Stomach (tissue), 9 donors: ENCODE results near the gene CFLAR. TPM values are rescaled to one million over a fixed set of nuclear protein-coding genes. Genes with fewer than 3 reads are reported as not detected.

ENCODE experiments used
- DNase-seq, 2 donors: peaks; one replicate each; pipeline versions ENCODE4 v3.0.0 to v3.0.0-alpha.2; 2013 to 2019
- H3K27ac ChIP-seq, 5 donors: fragments of 200-600 bp in 4 of 5; sonication (generic) in 4 of 5; one replicate each; pipeline ENCODE4 v1.5.1; 2013 to 2019; ENCODE audit warnings: mild to moderate bottlenecking in 1 of 5, moderate library complexity in 1 of 5
- H3K27me3 ChIP-seq, 3 donors: fragments of 200-600 bp; sonication (generic); one replicate each; pipeline ENCODE4 v1.5.1; 2017 to 2019; ENCODE audit warnings: mixed run types in 1 of 3
- H3K36me3 ChIP-seq, 4 donors: fragments of 200-600 bp; sonication (generic); 1 replicate in 3 of 4; 2 replicates in 1 of 4; pipeline ENCODE4 v1.5.1; 2016 to 2019
- H3K4me1 ChIP-seq, 4 donors: fragments of 200-600 bp; sonication (generic); one replicate each; pipeline ENCODE4 v1.5.1; 2016 to 2019
- H3K4me3 ChIP-seq, 4 donors: fragments of 200-600 bp; sonication (generic) in 3 of 4; one replicate each; pipeline ENCODE4 v1.5.1; 2016 to 2019; ENCODE audit warnings: mild to moderate bottlenecking in 1 of 4
- H3K9me3 ChIP-seq, 4 donors: fragments of 200-600 bp; sonication (generic); one replicate each; pipeline ENCODE4 v1.5.1; 2016 to 2019
- EP300 ChIP-seq: sonication (generic); formaldehyde crosslinking; IDR thresholded peaks from one replicate; pipeline ENCODE4 v1.6.1; 2017; ENCODE audit warnings: antibody characterized with exemption
- POLR2A ChIP-seq, 4 donors: fragments of 450-650 bp; IDR thresholded peaks; one replicate each; pipeline ENCODE4 v1.6.1; 2016; ENCODE audit warnings: antibody characterized with exemption in 4 of 4, control low read depth in 2 of 4, mild to moderate bottlenecking in 1 of 4, moderate library complexity in 1 of 4
- POLR2AphosphoS5 ChIP-seq, 3 donors: sonication (generic); formaldehyde crosslinking; IDR thresholded peaks; one replicate each; pipeline ENCODE4 v1.6.1; 2016; ENCODE audit warnings: antibody characterized with exemption in 3 of 3
- WGBS, 5 donors: extraction: QIAGEN DNeasy Blood & Tissue Kit in 3 of 5; methylation state at CpG; one replicate each; pipeline versions ENCODE4 v1.1.5 to v1.1.7; 2013 to 2018; 5-methylcytosine and 5-hydroxymethylcytosine counted together
- intact Hi-C: fragments of 100-400 bp; cut with DNase I; formaldehyde crosslinking; loops from one replicate; pipeline ENCODE4 v1.15.1; 2023; ENCODE audit warnings: low total_unique reads
- polyA plus RNA-seq, 3 donors: library from polyadenylated mRNA; stranded (reverse); fragments of 200-250 nt; gene quantifications; one replicate each; pipeline ENCODE4 v1.2.3, GENCODE V29; 2013
- small RNA-seq, 4 donors: library from RNA; depleted of rRNA; stranded (forward); fragments of <200 nt; gene quantifications; one replicate each; pipeline ENCODE3, GENCODE V24; 2016
- total RNA-seq, 5 donors: library from RNA; depleted of rRNA; stranded (reverse); fragments of >200 nt; gene quantifications; one replicate each; pipeline versions ENCODE4 v1.1.0 to v1.2.3, GENCODE V29; 2014 to 2016
- TF ChIP-seq, protein P1 (sequence below), 7 experiments: fragments of 450-650 bp in 4 of 7; fragments of 200-600 bp in 3 of 7; sonication (generic) in 3 of 7; IDR thresholded peaks; one replicate each; pipeline ENCODE4 v1.5.1; 2016 to 2019; ENCODE audit warnings: antibody characterized with exemption in 7 of 7, control low read depth in 2 of 7, mild to moderate bottlenecking in 1 of 7
- donor health status: healthy with polysubstance abuse.
- donor health status: Bipolar disorder and iron deficiency.
- donor health status: healthy.

Gene CFLAR
- total and polyA plus RNA-seq, 8 donors = 23.3 to 424 (median 177) TPM

GRCh38 chr2:201220102-201220570 is 104.2 kb downstream of the CFLAR start:
- peak; percentile 45 to 71 for DNase-seq
- TF ChIP-seq EP300 (no peak), POLR2AphosphoS5 (IDR thresholded peaks at IDR 0.05) (no peak), POLR2A (IDR thresholded peaks at IDR 0.05) (no peak)
- TF ChIP-seq, protein P1, sequence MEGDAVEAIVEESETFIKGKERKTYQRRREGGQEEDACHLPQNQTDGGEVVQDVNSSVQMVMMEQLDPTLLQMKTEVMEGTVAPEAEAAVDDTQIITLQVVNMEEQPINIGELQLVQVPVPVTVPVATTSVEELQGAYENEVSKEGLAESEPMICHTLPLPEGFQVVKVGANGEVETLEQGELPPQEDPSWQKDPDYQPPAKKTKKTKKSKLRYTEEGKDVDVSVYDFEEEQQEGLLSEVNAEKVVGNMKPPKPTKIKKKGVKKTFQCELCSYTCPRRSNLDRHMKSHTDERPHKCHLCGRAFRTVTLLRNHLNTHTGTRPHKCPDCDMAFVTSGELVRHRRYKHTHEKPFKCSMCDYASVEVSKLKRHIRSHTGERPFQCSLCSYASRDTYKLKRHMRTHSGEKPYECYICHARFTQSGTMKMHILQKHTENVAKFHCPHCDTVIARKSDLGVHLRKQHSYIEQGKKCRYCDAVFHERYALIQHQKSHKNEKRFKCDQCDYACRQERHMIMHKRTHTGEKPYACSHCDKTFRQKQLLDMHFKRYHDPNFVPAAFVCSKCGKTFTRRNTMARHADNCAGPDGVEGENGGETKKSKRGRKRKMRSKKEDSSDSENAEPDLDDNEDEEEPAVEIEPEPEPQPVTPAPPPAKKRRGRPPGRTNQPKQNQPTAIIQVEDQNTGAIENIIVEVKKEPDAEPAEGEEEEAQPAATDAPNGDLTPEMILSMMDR (IDR thresholded peaks at IDR 0.05) = no peak
- H3K27ac ChIP-seq = peak overlapping the region; percentile 43 to 82 (median 52)
- H3K4me3 ChIP-seq = no peak overlapping the region
- peaks cover 0 to 21% (median 19%) of the 10 kb centered on the region in 4 donors for H3K4me1 ChIP-seq
- intact Hi-C loops = no loop called here
- no peaks in the 10 kb centered on the region for H3K27me3 ChIP-seq
- H3K36me3 ChIP-seq = peaks cover 7 to 39% (median 26%) of the 10 kb centered on the region in 4 donors
- WGBS, 5 donors = 21 to 32% (median 28%) methylated on average over 4 of the region's 4 CpGs
- no peaks in the 10 kb centered on the region for H3K9me3 ChIP-seq

- Histone ChIP-seq H3K27me3 (no peaks in the 10 kb centered on the region), H3K4me1 (peaks cover 0 to 27% (median 20%) of the 10 kb centered on the region in 4 donors), H3K36me3 (peaks cover 5 to 11% (median 8%) of the 10 kb centered on the region in 4 donors), H3K27ac (peak overlapping the region in 1 of 5 donors; percentile 38), H3K4me3 (no peak overlapping the region), H3K9me3 (no peaks in the 10 kb centered on the region)
- no peak for DNase-seq
- 75 to 87% (median 80%) methylated on average over 8 of the region's 8 CpGs for WGBS, 5 donors
- intact Hi-C loops = no loop called here
- no peak for TF ChIP-seq POLR2A (IDR thresholded peaks at IDR 0.05)
- TF ChIP-seq, protein P1 (IDR thresholded peaks at IDR 0.05) = no peak
- no peak for TF ChIP-seq POLR2AphosphoS5 (IDR thresholded peaks at IDR 0.05)
- no peak for TF ChIP-seq EP300
Observed at GRCh38 chr2:201223089-201224073, 107.4 kb downstream of the CFLAR start.

Small RNAs within 50 kb of the gene (small RNA-seq; reads per million reads assigned to genes)
- gene AC007283.2 (0 reads per million in 4 donors), gene MTND4LP13 (0 reads per million in 4 donors), gene RNU6-1206P (0 reads per million in 4 donors), gene RNU7-45P (0 reads per million in 4 donors)

Other genes starting within 250 kb of the CFLAR start
- 10 to 100 TPM in 2 of 5 donors, 1 to 10 TPM in 1, not detected in 2; 5.5 to 51.2 (median 30.3) TPM for gene PPIL3, start 227.1 kb upstream of the CFLAR start, total RNA-seq
- 10 to 100 TPM; 14.9 to 45.4 (median 18.6) TPM for gene PPIL3, start 227.1 kb upstream of the CFLAR start, polyA plus RNA-seq
- 10 to 100 TPM; 14.3 to 39.6 (median 17.4) TPM for gene NIF3L1, start 226.8 kb upstream of the CFLAR start, total RNA-seq
- 10 to 100 TPM; 19.2 to 30.5 (median 21.7) TPM for gene NIF3L1, start 226.8 kb upstream of the CFLAR start, polyA plus RNA-seq
- 10 to 100 TPM; 11.0 to 62.0 (median 22.9) TPM for gene ORC2, start 152.5 kb upstream of the CFLAR start, total RNA-seq
- gene ORC2, start 152.5 kb upstream of the CFLAR start, polyA plus RNA-seq = 1 to 10 TPM; 5.3 to 7.3 (median 6.8) TPM
- gene HYCC2, start 44.5 kb upstream of the CFLAR start, total RNA-seq = 10 to 100 TPM in 3 of 5 donors, 1 to 10 TPM in 2; 2.9 to 51.6 (median 11.1) TPM
- 1 to 10 TPM; 2.4 to 4.0 (median 2.5) TPM for gene HYCC2, start 44.5 kb upstream of the CFLAR start, polyA plus RNA-seq
- gene NDUFB3, start 44.2 kb upstream of the CFLAR start, total RNA-seq = 100 to 1,000 TPM in 1 of 5 donors, 10 to 100 TPM in 3, 1 to 10 TPM in 1; 3.5 to 130 (median 58.5) TPM
- gene NDUFB3, start 44.2 kb upstream of the CFLAR start, polyA plus RNA-seq = 100 to 1,000 TPM in 2 of 3 donors, 10 to 100 TPM in 1; 91.2 to 134 (median 109) TPM
- gene CASP10, start 67.0 kb downstream of the CFLAR start, total RNA-seq = 10 to 100 TPM in 4 of 5 donors, 1 to 10 TPM in 1; 2.6 to 34.9 (median 16.5) TPM
- gene CASP10, start 67.0 kb downstream of the CFLAR start, polyA plus RNA-seq = 1 to 10 TPM; 4.7 to 8.1 (median 4.9) TPM
- 10 to 100 TPM in 4 of 5 donors, 1 to 10 TPM in 1; 6.4 to 32.3 (median 17.0) TPM for gene CASP8, start 144.4 kb downstream of the CFLAR start, total RNA-seq
- gene CASP8, start 144.4 kb downstream of the CFLAR start, polyA plus RNA-seq = 10 to 100 TPM in 1 of 3 donors, 1 to 10 TPM in 2; 8.0 to 11.3 (median 8.6) TPM
- gene FLACC1, start 241.2 kb downstream of the CFLAR start, total RNA-seq = 10 to 100 TPM in 1 of 5 donors, 1 to 10 TPM in 2, not detected in 2; 1.8 to 21.6 (median 4.9) TPM
- under 1 TPM in 2 of 3 donors, not detected in 1; 0.13 to 0.46 TPM for gene FLACC1, start 241.2 kb downstream of the CFLAR start, polyA plus RNA-seq